Uterus (tissue), 4 donors: ENCODE measurements around the gene H1-8. TPM values are rescaled to one million over a fixed set of nuclear protein-coding genes. Genes with fewer than 3 reads are reported as not detected.

Source experiments
- DNase-seq, 2 donors: peaks; one replicate each; pipeline ENCODE4 v3.0.0-alpha.2; 2019 to 2020
- H3K27ac ChIP-seq, 2 donors: fragments of 200-600 bp; sonication (generic); 1 replicate in 1 of 2; 2 replicates in 1 of 2; pipeline ENCODE4 v1.5.1; 2016 to 2018
- H3K27me3 ChIP-seq, 2 donors: fragments of 200-600 bp; sonication (generic); one replicate each; pipeline ENCODE4 v1.5.1; 2018 to 2019; ENCODE audit warnings: control low read depth in 1 of 2
- H3K36me3 ChIP-seq, 2 donors: fragments of 200-600 bp; sonication (generic); one replicate each; pipeline ENCODE4 v1.5.1; 2019; ENCODE audit warnings: control low read depth in 1 of 2
- H3K4me1 ChIP-seq, 2 donors: fragments of 200-600 bp; sonication (generic); one replicate each; pipeline ENCODE4 v1.5.1; 2018 to 2019; ENCODE audit warnings: control low read depth in 1 of 2
- H3K4me3 ChIP-seq, 2 donors: fragments of 200-600 bp; sonication (generic); 1 replicate in 1 of 2; 2 replicates in 1 of 2; pipeline ENCODE4 v1.5.1; 2018 to 2019; ENCODE audit warnings: mild to moderate bottlenecking in 1 of 2
- H3K9me3 ChIP-seq, 2 donors: fragments of 200-600 bp; sonication (generic); one replicate each; pipeline ENCODE4 v1.5.1; 2019; ENCODE audit warnings: control low read depth in 1 of 2
- CTCF ChIP-seq, 4 experiments: fragments of 200-600 bp in 2 of 4; fragments of 450-650 bp in 2 of 4; sonication (generic) in 2 of 4; IDR thresholded peaks; one replicate each; pipeline ENCODE4 v1.5.1; 2016 to 2019; ENCODE audit warnings: antibody characterized with exemption in 4 of 4, mild to moderate bottlenecking in 2 of 4, moderate library complexity in 1 of 4
- POLR2A ChIP-seq, 2 donors: fragments of 450-650 bp; IDR thresholded peaks; one replicate each; pipeline ENCODE4 v1.6.1; 2016; ENCODE audit warnings: antibody characterized with exemption in 2 of 2, mild to moderate bottlenecking in 1 of 2, moderate library complexity in 1 of 2
- intact Hi-C: fragments of 100-400 bp; cut with DNase I; formaldehyde crosslinking; loops from one replicate; pipeline ENCODE4 v1.15.1; 2023; ENCODE audit warnings: low total_unique reads
- total RNA-seq, 4 donors: library from RNA; depleted of rRNA in 3 of 4; stranded (reverse); fragments of >200 nt in 3 of 4; gene quantifications; one replicate each; pipeline versions ENCODE4 v1.1.0 to v1.2.4, GENCODE V29; 2014 to 2023
- donor health status: DM: yes; HTN: yes; CAD: no.

Gene H1-8
- total RNA-seq, 4 donors from 2014 or later = not detected

DNA sequence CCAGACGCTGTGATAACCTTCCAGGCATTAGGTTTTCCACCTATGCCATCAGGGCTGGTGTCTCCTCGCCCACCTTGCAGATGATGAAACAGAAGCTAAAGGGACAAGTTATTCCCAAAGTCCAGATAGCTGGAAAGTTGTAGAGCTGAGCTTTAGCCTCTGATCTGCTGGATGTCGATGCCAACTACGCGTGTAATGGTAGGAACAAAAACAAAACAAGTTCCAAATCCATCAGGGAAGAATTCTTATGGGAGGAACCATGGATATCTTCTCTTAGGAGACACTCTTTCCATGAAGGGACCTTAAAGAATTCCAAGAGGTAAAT is 42.7 kb upstream of the H1-8 start:
- no peaks in the 10 kb centered on the region for H3K27me3 ChIP-seq
- H3K4me1 ChIP-seq = no peaks in the 10 kb centered on the region
- TF ChIP-seq CTCF (IDR thresholded peaks at IDR 0.05) (no peak), POLR2A (IDR thresholded peaks at IDR 0.05) (no peak)
- H3K4me3 ChIP-seq = no peak overlapping the region
- no peaks in the 10 kb centered on the region for H3K36me3 ChIP-seq
- DNase-seq = no peak
- intact Hi-C loops = no loop called here
- no peaks in the 10 kb centered on the region for H3K9me3 ChIP-seq
- no peak overlapping the region for H3K27ac ChIP-seq

GRCh38 chr3:129501630-129502029 is 41.3 kb upstream of the H1-8 start:
- DNase-seq = no peak
- Histone ChIP-seq H3K27me3 (no peaks in the 10 kb centered on the region), H3K4me3 (no peak overlapping the region), H3K9me3 (no peaks in the 10 kb centered on the region), H3K4me1 (no peaks in the 10 kb centered on the region), H3K27ac (no peak overlapping the region), H3K36me3 (no peaks in the 10 kb centered on the region)
- no peak for TF ChIP-seq POLR2A (IDR thresholded peaks at IDR 0.05)
- TF ChIP-seq CTCF (IDR thresholded peaks at IDR 0.05) = no peak
- intact Hi-C loops = no loop called here

GRCh38 chr3:129502641-129503408 is 40.1 kb upstream of the H1-8 start:
- no peaks in the 10 kb centered on the region for H3K4me1 ChIP-seq
- no peak overlapping the region for H3K27ac ChIP-seq
- H3K4me3 ChIP-seq = no peak overlapping the region
- TF ChIP-seq CTCF (IDR thresholded peaks at IDR 0.05) (no peak), POLR2A (IDR thresholded peaks at IDR 0.05) (no peak)
- intact Hi-C loops = no loop called here
- DNase-seq = no peak
- no peaks in the 10 kb centered on the region for H3K27me3 ChIP-seq
- no peaks in the 10 kb centered on the region for H3K9me3 ChIP-seq
- H3K36me3 ChIP-seq = no peaks in the 10 kb centered on the region

DNA sequence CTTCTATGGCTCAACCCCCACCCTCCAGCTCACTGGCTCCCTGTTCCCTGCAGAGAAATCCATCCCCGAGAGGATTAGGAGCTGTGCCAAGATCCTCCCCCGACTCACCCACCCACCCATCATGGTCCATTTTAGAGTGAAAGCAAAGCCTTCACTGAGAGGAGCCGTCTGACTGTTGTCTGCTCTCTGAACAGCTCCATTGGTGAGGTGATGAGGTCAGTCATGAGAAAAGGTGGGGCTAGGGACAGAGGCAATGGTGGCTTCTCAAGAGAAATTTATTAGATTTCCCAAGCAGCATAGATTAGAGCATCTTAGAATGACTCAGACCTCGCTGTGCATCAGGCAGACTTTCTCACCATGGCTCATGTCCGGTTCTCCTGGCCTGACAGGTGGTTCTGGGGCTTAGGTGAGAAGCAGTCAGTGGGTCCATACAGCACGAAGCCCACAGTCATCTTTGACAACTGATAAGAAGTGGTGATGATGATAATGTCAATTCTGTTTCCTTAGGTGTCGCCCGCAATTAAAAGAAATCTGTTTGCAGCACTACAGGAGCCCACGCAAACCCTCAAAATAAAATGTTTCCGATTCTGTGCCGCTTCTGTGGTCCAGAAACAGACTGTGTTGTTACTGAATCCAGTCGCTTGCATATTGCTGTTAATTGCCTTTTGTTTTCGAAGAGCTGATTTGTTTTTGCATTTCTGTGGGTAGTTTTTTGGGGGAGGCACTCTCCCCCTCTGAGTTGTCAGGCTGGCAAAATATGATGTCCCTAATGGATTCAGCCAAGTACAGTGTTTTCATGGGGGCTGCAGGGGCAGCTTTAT is 39.3 kb upstream of the H1-8 start:
- no peaks in the 10 kb centered on the region for H3K27me3 ChIP-seq
- no peaks in the 10 kb centered on the region for H3K36me3 ChIP-seq
- H3K9me3 ChIP-seq = no peaks in the 10 kb centered on the region
- H3K27ac ChIP-seq = no peak overlapping the region
- no peaks in the 10 kb centered on the region for H3K4me1 ChIP-seq
- TF ChIP-seq CTCF (IDR thresholded peaks at IDR 0.05) = no peak
- TF ChIP-seq POLR2A (IDR thresholded peaks at IDR 0.05) = no peak
- intact Hi-C loops = no loop called here
- no peak overlapping the region for H3K4me3 ChIP-seq
- no peak for DNase-seq

DNA sequence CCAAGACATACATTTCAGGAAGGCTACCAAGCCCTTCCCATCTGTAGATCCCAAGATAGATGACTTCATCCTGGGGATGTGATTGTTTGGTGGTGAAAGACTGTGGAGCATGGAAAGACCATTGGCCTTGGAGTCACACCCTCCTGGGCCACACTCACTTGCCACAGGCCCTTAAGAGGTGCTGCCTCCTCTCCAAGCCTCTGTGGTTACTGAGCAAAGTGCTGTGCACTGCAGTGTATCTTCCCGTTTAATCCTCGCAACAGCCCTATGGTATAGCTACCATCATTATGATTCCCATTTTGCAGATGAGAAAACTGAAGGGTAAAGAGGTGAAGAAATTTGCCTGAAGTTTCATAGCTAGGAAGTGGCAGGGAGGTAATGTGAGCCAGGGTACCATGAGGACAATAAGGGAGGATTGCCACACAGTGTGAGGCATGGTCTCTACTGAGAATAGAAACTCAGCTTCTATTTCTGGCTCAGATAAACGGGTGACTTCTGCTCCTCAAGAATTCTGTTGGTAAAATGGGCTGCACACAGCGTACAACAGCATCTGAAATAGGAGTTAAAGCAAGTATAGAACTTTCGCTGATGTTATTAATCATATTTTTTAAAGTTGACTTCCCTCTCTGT is 38.4 kb upstream of the H1-8 start:
- Histone ChIP-seq H3K27me3 (no peaks in the 10 kb centered on the region), H3K36me3 (no peaks in the 10 kb centered on the region), H3K4me1 (no peaks in the 10 kb centered on the region), H3K9me3 (no peaks in the 10 kb centered on the region), H3K27ac (no peak overlapping the region), H3K4me3 (no peak overlapping the region)
- no peak for DNase-seq
- intact Hi-C loops = no loop called here
- TF ChIP-seq POLR2A (IDR thresholded peaks at IDR 0.05) (no peak), CTCF (IDR thresholded peaks at IDR 0.05) (no peak)
